ENCODE results near the gene SHC3.

Gene SHC3

DNA sequence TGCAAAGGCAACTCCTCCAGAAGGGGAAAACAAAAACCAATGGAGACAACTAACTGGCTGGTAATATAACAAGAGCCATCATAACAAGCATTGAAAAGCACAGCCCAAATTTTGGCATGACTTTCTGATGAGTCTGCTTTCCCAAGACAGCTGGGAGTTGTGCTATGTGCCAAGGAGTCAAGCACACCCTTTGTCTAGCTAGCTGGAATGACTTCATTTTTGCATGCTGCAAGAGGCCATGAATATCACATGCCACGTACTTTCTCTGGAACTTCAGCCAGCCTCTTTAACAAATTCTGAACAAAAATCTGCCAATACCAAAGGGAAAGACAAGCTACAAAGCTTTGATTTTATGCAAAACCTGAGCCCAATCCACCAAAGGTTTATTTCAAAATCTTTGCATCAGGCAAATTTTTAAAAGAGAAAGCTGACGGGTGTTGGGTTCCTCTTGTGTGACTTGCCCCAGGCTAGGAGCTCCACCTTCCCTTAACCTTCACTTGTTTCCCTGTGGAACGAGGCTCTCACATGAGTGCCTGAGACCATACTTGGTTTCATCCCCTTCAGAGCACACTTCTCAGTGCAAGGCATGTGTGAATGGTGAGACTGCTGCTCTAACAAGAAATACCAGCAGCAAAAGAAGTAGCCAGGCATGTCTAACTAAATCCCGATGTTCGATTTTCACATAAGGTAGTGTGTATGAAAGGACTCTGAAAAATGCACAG, 140.1 kb downstream of the SHC3 start:
- Histone ChIP-seq H3K4me3 (no peak overlapping the region), H3K27ac (peak overlapping the region in 1 of 2 donors; percentile 31)
- DNase-seq (ENCODE audit: low spot score), result no peak
- TF ChIP-seq, protein P1, sequence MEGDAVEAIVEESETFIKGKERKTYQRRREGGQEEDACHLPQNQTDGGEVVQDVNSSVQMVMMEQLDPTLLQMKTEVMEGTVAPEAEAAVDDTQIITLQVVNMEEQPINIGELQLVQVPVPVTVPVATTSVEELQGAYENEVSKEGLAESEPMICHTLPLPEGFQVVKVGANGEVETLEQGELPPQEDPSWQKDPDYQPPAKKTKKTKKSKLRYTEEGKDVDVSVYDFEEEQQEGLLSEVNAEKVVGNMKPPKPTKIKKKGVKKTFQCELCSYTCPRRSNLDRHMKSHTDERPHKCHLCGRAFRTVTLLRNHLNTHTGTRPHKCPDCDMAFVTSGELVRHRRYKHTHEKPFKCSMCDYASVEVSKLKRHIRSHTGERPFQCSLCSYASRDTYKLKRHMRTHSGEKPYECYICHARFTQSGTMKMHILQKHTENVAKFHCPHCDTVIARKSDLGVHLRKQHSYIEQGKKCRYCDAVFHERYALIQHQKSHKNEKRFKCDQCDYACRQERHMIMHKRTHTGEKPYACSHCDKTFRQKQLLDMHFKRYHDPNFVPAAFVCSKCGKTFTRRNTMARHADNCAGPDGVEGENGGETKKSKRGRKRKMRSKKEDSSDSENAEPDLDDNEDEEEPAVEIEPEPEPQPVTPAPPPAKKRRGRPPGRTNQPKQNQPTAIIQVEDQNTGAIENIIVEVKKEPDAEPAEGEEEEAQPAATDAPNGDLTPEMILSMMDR (IDR thresholded peaks at IDR 0.05), result no peak

DNA sequence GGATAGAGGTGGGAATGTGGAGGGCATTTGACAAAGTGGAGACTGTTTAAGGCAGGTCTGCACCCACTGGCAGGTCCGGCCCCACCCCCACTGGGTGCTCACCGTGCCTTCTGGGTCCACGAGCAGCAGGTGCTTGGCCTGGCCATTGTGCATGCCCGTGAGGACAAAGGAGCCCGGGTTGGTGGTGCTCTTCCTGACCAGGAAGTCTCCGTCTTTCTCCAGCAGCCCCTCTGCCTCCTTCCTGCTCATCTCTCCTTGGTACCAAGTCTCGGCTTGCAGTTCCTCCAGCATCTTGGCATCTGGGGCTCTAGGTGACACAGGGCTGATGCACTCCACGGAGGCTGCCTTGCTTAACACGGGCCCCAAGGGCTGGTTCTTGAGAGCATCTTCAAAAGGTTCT, 140.7 kb downstream of the SHC3 start:
- H3K4me3 ChIP-seq, result no peak overlapping the region
- DNase-seq (ENCODE audit: low spot score), result no peak
- TF ChIP-seq, protein P1 (IDR thresholded peaks at IDR 0.05), result no peak
- H3K27ac ChIP-seq, result peak overlapping the region in 1 of 2 donors; percentile 5

DNA sequence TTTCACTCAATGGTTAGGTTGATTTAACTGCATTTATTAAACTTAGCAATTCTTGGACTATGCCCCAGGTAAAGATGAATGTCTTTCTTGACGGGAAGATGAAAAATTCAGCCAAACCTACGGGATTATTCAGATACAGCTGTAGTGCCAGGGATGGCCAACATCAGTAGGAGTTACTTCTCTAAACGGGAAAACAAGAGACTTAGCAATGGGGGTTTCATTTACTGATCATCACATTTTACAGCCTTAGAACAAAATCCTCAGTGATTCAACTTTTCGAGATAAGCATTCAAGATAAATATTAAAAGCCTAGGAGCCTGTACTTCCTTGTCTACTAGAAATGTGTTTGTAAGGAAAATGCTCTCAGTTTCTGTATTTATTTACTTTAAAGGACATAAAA, 141.3 kb downstream of the SHC3 start:
- TF ChIP-seq, protein P1 (IDR thresholded peaks at IDR 0.05), result no peak
- DNase-seq (ENCODE audit: low spot score), result no peak
- Histone ChIP-seq H3K4me3 (no peak overlapping the region), H3K27ac (no peak overlapping the region)

DNA sequence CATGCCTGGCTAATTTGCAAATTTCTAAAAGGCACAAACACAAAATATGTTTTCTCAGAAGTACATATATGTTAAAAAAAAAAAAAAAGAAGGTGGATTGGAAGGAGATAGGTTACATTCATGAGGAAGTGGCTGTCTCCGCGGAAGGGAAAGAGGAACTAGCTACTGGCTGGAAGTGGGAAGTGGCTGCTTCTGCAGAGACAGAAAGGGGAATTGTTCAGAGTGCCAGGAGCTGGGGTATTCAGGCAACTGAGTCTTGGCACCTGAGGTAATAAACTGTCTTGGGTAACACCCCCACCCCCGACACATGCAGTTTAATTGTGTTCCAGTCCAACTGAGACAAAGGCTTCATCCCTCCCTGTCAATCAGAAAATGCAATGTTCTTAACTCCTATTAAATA, 141.7 kb downstream of the SHC3 start:
- no peak for DNase-seq (ENCODE audit: low spot score)
- TF ChIP-seq, protein P1 (IDR thresholded peaks at IDR 0.05), result no peak
- no peak overlapping the region for H3K4me3 ChIP-seq
- no peak overlapping the region for H3K27ac ChIP-seq

DNA sequence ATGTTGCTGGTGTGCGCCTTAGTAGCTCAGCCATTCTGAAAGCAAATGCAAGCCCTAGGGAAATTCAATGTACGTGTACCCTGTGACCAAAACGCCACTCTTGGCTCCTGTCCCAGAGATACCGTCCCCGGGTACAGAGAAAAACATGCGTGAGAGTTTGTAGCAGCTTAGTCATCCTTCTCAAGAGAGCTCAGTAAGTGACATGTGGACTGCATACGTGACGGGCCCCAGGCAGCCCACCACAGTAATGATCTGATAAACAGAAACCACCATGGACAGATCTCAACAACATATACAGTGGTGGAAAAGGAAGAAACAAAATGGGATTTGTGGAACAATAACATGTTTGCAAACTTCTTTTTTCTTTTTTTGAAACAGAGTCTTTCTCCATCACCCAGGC, 142.2 kb downstream of the SHC3 start:
- H3K27ac ChIP-seq, result no peak overlapping the region
- DNase-seq (ENCODE audit: low spot score), result no peak
- H3K4me3 ChIP-seq, result no peak overlapping the region
- TF ChIP-seq, protein P1 (IDR thresholded peaks at IDR 0.05), result no peak

DNA sequence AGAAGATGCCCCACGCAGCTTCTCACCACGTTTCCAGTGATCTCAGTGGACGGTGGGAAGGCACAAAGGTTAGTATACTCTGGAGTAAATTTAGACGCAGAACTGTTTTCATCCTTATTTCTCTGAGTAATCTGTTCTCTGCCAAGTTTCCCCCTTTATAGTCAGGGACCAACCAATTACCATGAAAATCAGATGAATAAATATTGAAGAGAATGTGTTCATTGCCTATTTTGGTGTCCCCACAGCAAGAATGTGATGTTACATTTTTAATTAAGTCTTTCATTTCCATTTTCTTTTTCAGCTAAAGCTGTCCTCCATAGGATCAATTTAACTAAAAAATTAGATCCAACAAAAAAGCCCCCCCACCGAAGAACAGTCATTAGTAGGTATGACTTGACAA, 146.0 kb downstream of the SHC3 start:
- Histone ChIP-seq H3K4me3 (no peak overlapping the region), H3K27ac (no peak overlapping the region)
- no peak for DNase-seq (ENCODE audit: low spot score)
- TF ChIP-seq, protein P1 (IDR thresholded peaks at IDR 0.05), result no peak

DNA sequence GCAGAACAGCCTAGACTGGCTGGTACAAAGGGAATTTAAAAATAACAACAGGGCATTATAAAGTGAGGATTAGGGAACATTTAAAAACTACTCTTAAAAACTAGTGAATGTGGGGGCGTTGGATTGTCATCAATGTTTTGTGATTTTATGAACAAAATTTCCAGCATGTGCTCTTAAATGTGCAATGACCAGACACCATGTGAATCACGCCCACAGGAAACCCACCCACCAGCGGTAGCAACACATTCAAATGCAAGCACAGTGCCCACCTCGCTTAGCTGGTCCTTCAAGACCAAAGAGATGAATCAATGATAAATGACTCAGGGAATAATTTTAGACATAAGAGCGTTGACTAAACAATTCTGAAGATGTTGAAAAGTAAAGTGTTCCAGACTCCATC, 146.4 kb downstream of the SHC3 start:
- TF ChIP-seq, protein P1 (IDR thresholded peaks at IDR 0.05), result no peak
- DNase-seq (ENCODE audit: low spot score), result no peak
- H3K4me3 ChIP-seq, result no peak overlapping the region
- no peak overlapping the region for H3K27ac ChIP-seq
